GM23338 (cell line): ENCODE data around the gene CHST11. TPM values are rescaled to one million over a fixed set of nuclear protein-coding genes. Genes with fewer than 3 reads are reported as not detected.

Experiments
- ATAC-seq: fragments of 200-7000 bp; cut with Tn5 transposase; 3 replicates; pipeline ENCODE4 v1.9.1; 2020
- DNase-seq: peaks from one replicate; pipeline ENCODE4 v3.0.0-alpha.2; 2015; ENCODE audit warnings: low spot score
- H2AFZ ChIP-seq: fragments of 200-600 bp; sonication (generic); 2 replicates; pipeline ENCODE4 v1.8.0; 2016; ENCODE audit warnings: antibody characterized with exemption, mild to moderate bottlenecking, moderate library complexity
- H3F3A ChIP-seq: fragments of 200-600 bp; sonication (generic); replicated peaks from 2 replicates; pipeline ENCODE4 v1.8.0; 2017; ENCODE audit warnings: antibody characterized with exemption, mixed run types, low read depth
- H3K27ac ChIP-seq: fragments of 200-600 bp; sonication (generic); 2 replicates; pipeline ENCODE4 v1.6.1; 2016; ENCODE audit warnings: low read depth
- H3K27me3 ChIP-seq: fragments of 200-600 bp; sonication (generic); 2 replicates; pipeline ENCODE4 v1.8.0; 2016; ENCODE audit warnings: mild to moderate bottlenecking, mixed run types, moderate library complexity; ENCODE audit not compliant: insufficient read depth
- H3K36me3 ChIP-seq: fragments of 200-600 bp; sonication (generic); 2 replicates; pipeline ENCODE4 v1.8.0; 2016; ENCODE audit warnings: mild to moderate bottlenecking; ENCODE audit not compliant: insufficient read depth
- H3K4me1 ChIP-seq: fragments of 200-600 bp; sonication (generic); 2 replicates; pipeline ENCODE4 v1.8.0; 2016; ENCODE audit warnings: mild to moderate bottlenecking, moderate library complexity; ENCODE audit not compliant: insufficient read depth
- H3K4me2 ChIP-seq: fragments of 200-600 bp; sonication (generic); 2 replicates; pipeline ENCODE4 v1.7.1; 2017; ENCODE audit warnings: mixed run types
- H3K4me3 ChIP-seq: fragments of 200-600 bp; sonication (generic); 2 replicates; pipeline ENCODE4 v1.6.1; 2016; ENCODE audit warnings: mixed run types
- H3K79me2 ChIP-seq: fragments of 200-600 bp; sonication (generic); replicated peaks from 2 replicates; pipeline ENCODE4 v1.8.0; 2017; ENCODE audit warnings: mild to moderate bottlenecking; ENCODE audit not compliant: insufficient read depth
- H3K9me2 ChIP-seq: fragments of 200-600 bp; sonication (generic); 2 replicates; pipeline ENCODE4 v1.8.0; 2017; ENCODE audit not compliant: insufficient read depth
- H4K20me1 ChIP-seq: fragments of 200-600 bp; sonication (generic); replicated peaks from 2 replicates; pipeline ENCODE4 v1.8.0; 2017; ENCODE audit warnings: mild to moderate bottlenecking; ENCODE audit not compliant: insufficient read depth
- H3K27ac Mint-ChIP-seq: 2 replicates; pipeline ENCODE4 v1.8.0; 2020; ENCODE audit warnings: inconsistent platforms, mild to moderate bottlenecking, moderate library complexity, mixed read lengths
- H3K27me3 Mint-ChIP-seq: 3 replicates; pipeline ENCODE4 v1.8.0; 2022; ENCODE audit warnings: low read depth, mild to moderate bottlenecking, moderate library complexity, mixed read lengths, inconsistent platforms; ENCODE audit not compliant: insufficient read depth, poor library complexity
- H3K36me3 Mint-ChIP-seq: 3 replicates; pipeline ENCODE4 v1.8.0; 2021; ENCODE audit warnings: low read depth, mild to moderate bottlenecking, inconsistent platforms, moderate library complexity, mixed read lengths
- H3K4me1 Mint-ChIP-seq: 3 replicates; pipeline ENCODE4 v1.8.0; 2020; ENCODE audit warnings: mild to moderate bottlenecking, inconsistent platforms, mixed read lengths
- H3K4me3 Mint-ChIP-seq: 3 replicates; pipeline ENCODE4 v1.8.0; 2021; ENCODE audit warnings: moderate library complexity, mild to moderate bottlenecking, inconsistent platforms, mixed read lengths
- H3K9me3 Mint-ChIP-seq: 3 replicates; pipeline ENCODE4 v1.8.0; 2020; ENCODE audit warnings: moderate library complexity, mild to moderate bottlenecking, inconsistent platforms, mixed read lengths
- CREB1 ChIP-seq: fragments of 250-450 bp; sonication (Bioruptor Pico); IDR thresholded peaks from 2 replicates; pipeline ENCODE4 v1.5.0; 2020; ENCODE audit warnings: low read depth, mild to moderate bottlenecking, moderate library complexity
- CTCF ChIP-seq, 2 experiments: fragments of 200-600 bp in 1 of 2; sonication (generic) in 1 of 2; conservative IDR thresholded peaks; 2 replicates each; pipeline versions ENCODE4 v1.5.1 to v1.6.1; 2016 to 2017; ENCODE audit warnings: antibody characterized with exemption in 2 of 2, low read depth in 2 of 2, mild to moderate bottlenecking in 2 of 2, moderate library complexity in 1 of 2
- ETS1 ChIP-seq: IDR thresholded peaks from 2 replicates; pipeline ENCODE4 v1.6.1; 2016; ENCODE audit warnings: antibody characterized with exemption
- EZH2 ChIP-seq: fragments of 200-600 bp; sonication (generic); IDR thresholded peaks from one replicate; pipeline ENCODE4 v1.8.0; 2017; ENCODE audit warnings: antibody characterized with exemption, mild to moderate bottlenecking, low read depth; ENCODE audit not compliant: unreplicated experiment
- EZH2phosphoT487 ChIP-seq: fragments of 200-600 bp; sonication (generic); IDR thresholded peaks from one replicate; pipeline ENCODE4 v1.8.1; 2018; ENCODE audit warnings: antibody characterized with exemption; ENCODE audit not compliant: unreplicated experiment
- JUNB ChIP-seq: IDR thresholded peaks from one replicate; pipeline ENCODE4 v1.6.1; 2016; ENCODE audit warnings: antibody characterized with exemption; ENCODE audit not compliant: unreplicated experiment
- NANOG ChIP-seq: IDR thresholded peaks from 2 replicates; pipeline ENCODE4 v1.6.1; 2016; ENCODE audit warnings: antibody characterized with exemption, borderline replicate concordance
- POLR2AphosphoS5 ChIP-seq: IDR thresholded peaks from 2 replicates; pipeline ENCODE4 v1.6.1; 2016; ENCODE audit warnings: antibody characterized with exemption, low read depth
- REST ChIP-seq: IDR thresholded peaks from one replicate; pipeline ENCODE4 v1.6.1; 2018; ENCODE audit warnings: antibody characterized with exemption; ENCODE audit not compliant: unreplicated experiment
- STAT1 ChIP-seq: IDR thresholded peaks from one replicate; pipeline ENCODE4 v1.6.1; 2016; ENCODE audit warnings: antibody characterized with exemption; ENCODE audit not compliant: unreplicated experiment
- ZNF114 ChIP-seq: fragments of 250-450 bp; sonication (Bioruptor Pico); IDR thresholded peaks from 2 replicates; pipeline ENCODE4 v1.5.0; 2020; ENCODE audit warnings: mild to moderate bottlenecking, moderate library complexity
- ZNF331 ChIP-seq: fragments of 250-450 bp; sonication (Bioruptor Pico); IDR thresholded peaks from 2 replicates; pipeline ENCODE4 v1.5.0; 2020; ENCODE audit warnings: low read depth, mild to moderate bottlenecking, moderate library complexity
- ZNF462 ChIP-seq: fragments of 250-450 bp; sonication (Bioruptor Pico); IDR thresholded peaks from 2 replicates; pipeline ENCODE4 v1.5.0; 2020; ENCODE audit warnings: mild to moderate bottlenecking, moderate library complexity
- polyA plus RNA-seq: library from polyadenylated mRNA; unstranded; fragments of >200 nt; fragmentation: Nextera tagmentation; extraction: Ambion mirVana; gene quantifications from 2 replicates; pipeline ENCODE4 v1.2.1, GENCODE V29; 2016
- total RNA-seq: library from RNA; depleted of rRNA; stranded (reverse); fragments of >200 nt; shearing (Covaris generic); gene quantifications from 2 replicates; pipeline ENCODE4 v1.2.3, GENCODE V29; 2014

CHST11 gene
- total and polyA plus RNA-seq, 2 experiments from 2014 or later = 7.7 to 25.7 TPM

GRCh38 chr12:104516821-104517220 lies 60.1 kb downstream of the CHST11 start:
- Mint-ChIP-seq H3K4me1 (peaks cover 36% of the 10 kb centered on the region), H3K27ac (no peak overlapping the region), H3K27me3 (no peaks in the 10 kb centered on the region), H3K9me3 (no peaks in the 10 kb centered on the region), H3K36me3 (no peaks in the 10 kb centered on the region), H3K4me3 (no peak overlapping the region)
- Histone ChIP-seq H3K4me2 (no peak overlapping the region), H3F3A (no peaks in the 10 kb centered on the region), H3K79me2 (peaks cover 24% of the 10 kb centered on the region), H3K4me1 (peaks cover 12% of the 10 kb centered on the region), H2AFZ (no peak overlapping the region), H3K36me3 (no peaks in the 10 kb centered on the region), H3K4me3 (no peak overlapping the region), H3K27me3 (no peaks in the 10 kb centered on the region), H4K20me1 (peaks cover 6% of the 10 kb centered on the region; the same call in 1 of the 2 replicates), H3K9me2 (no peaks in the 10 kb centered on the region), H3K27ac (no peak overlapping the region)
- no peak for ATAC-seq
- no peak for DNase-seq
- no peak for TF ChIP-seq EZH2
- TF ChIP-seq POLR2AphosphoS5 = no peak
- no peak for TF ChIP-seq STAT1
- no peak for TF ChIP-seq CTCF (conservative IDR thresholded peaks at IDR 0.05; ENCODE audit: low read depth in 2 of 2)
- no peak for TF ChIP-seq ZNF462
- TF ChIP-seq JUNB = no peak
- TF ChIP-seq ZNF331 (CRISPR knock-in tag) = no peak
- TF ChIP-seq EZH2phosphoT487 = no peak
- TF ChIP-seq ETS1 = no peak
- TF ChIP-seq REST = no peak
- TF ChIP-seq NANOG = no peak
- TF ChIP-seq CREB1 = no peak
- TF ChIP-seq ZNF114 (CRISPR knock-in tag) = no peak
